Measurements from ENCODE around the gene PDE4B.

Gene PDE4B

DNA sequence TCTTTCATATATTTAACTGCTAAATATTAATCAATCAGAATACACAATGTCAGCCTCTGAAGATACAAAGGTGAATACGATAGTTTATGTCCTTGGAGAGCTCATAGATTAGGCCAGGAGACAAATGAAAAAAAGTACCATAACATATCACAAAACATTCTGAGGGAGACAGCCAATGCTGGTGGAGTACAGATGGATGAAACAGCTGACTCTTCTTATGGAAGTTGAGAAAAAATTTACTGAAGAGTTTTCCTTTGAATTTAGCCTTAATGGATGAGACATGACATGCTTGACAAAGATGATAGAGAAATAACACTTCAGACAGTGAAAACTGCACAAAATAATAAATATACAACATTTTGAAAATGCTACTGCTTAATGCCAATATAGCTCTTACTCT lies 193.5 kb downstream of the PDE4B start:
- TF ChIP-seq, protein P1, sequence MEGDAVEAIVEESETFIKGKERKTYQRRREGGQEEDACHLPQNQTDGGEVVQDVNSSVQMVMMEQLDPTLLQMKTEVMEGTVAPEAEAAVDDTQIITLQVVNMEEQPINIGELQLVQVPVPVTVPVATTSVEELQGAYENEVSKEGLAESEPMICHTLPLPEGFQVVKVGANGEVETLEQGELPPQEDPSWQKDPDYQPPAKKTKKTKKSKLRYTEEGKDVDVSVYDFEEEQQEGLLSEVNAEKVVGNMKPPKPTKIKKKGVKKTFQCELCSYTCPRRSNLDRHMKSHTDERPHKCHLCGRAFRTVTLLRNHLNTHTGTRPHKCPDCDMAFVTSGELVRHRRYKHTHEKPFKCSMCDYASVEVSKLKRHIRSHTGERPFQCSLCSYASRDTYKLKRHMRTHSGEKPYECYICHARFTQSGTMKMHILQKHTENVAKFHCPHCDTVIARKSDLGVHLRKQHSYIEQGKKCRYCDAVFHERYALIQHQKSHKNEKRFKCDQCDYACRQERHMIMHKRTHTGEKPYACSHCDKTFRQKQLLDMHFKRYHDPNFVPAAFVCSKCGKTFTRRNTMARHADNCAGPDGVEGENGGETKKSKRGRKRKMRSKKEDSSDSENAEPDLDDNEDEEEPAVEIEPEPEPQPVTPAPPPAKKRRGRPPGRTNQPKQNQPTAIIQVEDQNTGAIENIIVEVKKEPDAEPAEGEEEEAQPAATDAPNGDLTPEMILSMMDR (IDR thresholded peaks at IDR 0.05; ENCODE audit: control insufficient read depth, insufficient read depth, low read depth, low read length, missing control alignments): no peak
- no peak for DNase-seq (ENCODE audit: low read depth)
- H3K4me3 ChIP-seq (ENCODE audit: control insufficient read depth, low read depth, low read length): no peak overlapping the region

DNA sequence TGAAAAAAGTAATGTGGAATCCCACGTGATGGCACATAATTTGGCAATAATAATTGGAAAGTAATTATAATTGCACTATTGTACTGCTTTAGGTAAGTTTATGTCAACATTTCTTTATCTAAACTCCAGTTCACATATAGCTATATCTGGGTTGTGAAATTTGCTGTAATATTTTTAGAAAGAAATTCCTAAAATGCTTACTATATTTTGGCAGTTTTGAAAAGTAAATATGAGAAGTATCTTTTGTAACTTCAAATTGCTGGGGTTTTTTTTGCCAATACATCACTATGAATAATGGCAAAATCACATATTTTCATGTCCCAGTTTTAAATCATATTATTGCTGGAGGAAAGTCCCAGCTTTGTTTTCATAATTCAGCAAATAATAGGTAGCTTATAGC lies 197.5 kb downstream of the PDE4B start:
- TF ChIP-seq, protein P1 (IDR thresholded peaks at IDR 0.05; ENCODE audit: control insufficient read depth, insufficient read depth, low read depth, low read length, missing control alignments): no peak
- no peak overlapping the region for H3K4me3 ChIP-seq (ENCODE audit: control insufficient read depth, low read depth, low read length)
- DNase-seq (ENCODE audit: low read depth): no peak

GRCh38 chr1:65991694-65992093 lies 199.0 kb downstream of the PDE4B start:
- no peak for DNase-seq (ENCODE audit: low read depth)
- H3K4me3 ChIP-seq (ENCODE audit: control insufficient read depth, low read depth, low read length): no peak overlapping the region
- TF ChIP-seq, protein P1 (IDR thresholded peaks at IDR 0.05; ENCODE audit: control insufficient read depth, insufficient read depth, low read depth, low read length, missing control alignments): no peak

- DNase-seq (ENCODE audit: low read depth): no peak
- H3K4me3 ChIP-seq (ENCODE audit: control insufficient read depth, low read depth, low read length): no peak overlapping the region
- TF ChIP-seq, protein P1 (IDR thresholded peaks at IDR 0.05; ENCODE audit: control insufficient read depth, insufficient read depth, low read depth, low read length, missing control alignments): no peak
Measured at GRCh38 chr1:65992165-65992821, 199.6 kb downstream of the PDE4B start.

DNA sequence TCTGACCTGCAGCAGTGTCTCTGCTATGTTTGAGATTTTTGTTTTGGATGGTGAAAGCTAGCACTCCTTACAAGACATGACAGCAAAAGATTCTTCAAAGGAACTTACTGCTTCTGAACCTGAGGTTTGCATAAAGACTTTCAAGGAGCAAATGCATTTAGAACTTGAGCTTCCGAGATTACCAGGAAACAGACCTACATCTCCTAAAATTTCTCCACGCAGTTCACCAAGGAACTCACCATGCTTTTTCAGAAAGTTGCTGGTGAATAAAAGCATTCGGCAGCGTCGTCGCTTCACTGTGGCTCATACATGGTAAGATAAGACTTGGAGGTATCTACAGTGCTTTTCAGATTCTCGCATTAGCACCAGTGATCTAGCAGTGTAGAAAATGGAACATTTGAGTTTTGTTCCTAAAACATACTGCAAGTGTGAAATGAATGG lies 200.2 kb downstream of the PDE4B start:
- no peak overlapping the region for H3K4me3 ChIP-seq (ENCODE audit: control insufficient read depth, low read depth, low read length)
- DNase-seq (ENCODE audit: low read depth): no peak
- TF ChIP-seq, protein P1 (IDR thresholded peaks at IDR 0.05; ENCODE audit: control insufficient read depth, insufficient read depth, low read depth, low read length, missing control alignments): no peak

GRCh38 chr1:65994223-65994622 lies 201.5 kb downstream of the PDE4B start:
- TF ChIP-seq, protein P1 (IDR thresholded peaks at IDR 0.05; ENCODE audit: control insufficient read depth, insufficient read depth, low read depth, low read length, missing control alignments): no peak
- no peak for DNase-seq (ENCODE audit: low read depth)

More at GRCh38 chr1:65994223-65994622, 201.5 kb downstream of the PDE4B start:
- no peak overlapping the region for H3K4me3 ChIP-seq (ENCODE audit: control insufficient read depth, low read depth, low read length)

All from AG09309 (cell line).